HL-60 (cell line): ENCODE measurements around the gene NAALADL2.

Source experiments
- DNase-seq, 2 experiments: peaks; one replicate each; pipeline ENCODE4 v3.0.0-alpha.2; 2010 to 2020; ENCODE audit warnings: low read depth in 1 of 2, low spot score in 1 of 2
- H3K27ac ChIP-seq: fragments of 250-450 bp; sonication (Bioruptor Pico); replicated peaks from 2 replicates; pipeline ENCODE4 v1.5.1; 2020; ENCODE audit warnings: mild to moderate bottlenecking, moderate library complexity
- H3K27me3 ChIP-seq: fragments of 250-450 bp; sonication (Bioruptor Pico); 2 replicates; pipeline ENCODE4 v1.5.1; 2021; ENCODE audit warnings: mild to moderate bottlenecking, moderate library complexity; ENCODE audit not compliant: insufficient read depth, poor library complexity, severe bottlenecking
- H3K4me3 ChIP-seq: replicated peaks from 2 replicates; pipeline ENCODE4 v1.5.1; 2011; ENCODE audit warnings: mild to moderate bottlenecking, control low read depth, low read length; ENCODE audit not compliant: insufficient read depth
- GABPA ChIP-seq: IDR thresholded peaks from 2 replicates; pipeline ENCODE4 v1.6.1; 2012; ENCODE audit warnings: low read depth
- POLR2AphosphoS5 ChIP-seq: IDR thresholded peaks from 2 replicates; pipeline ENCODE4 v1.6.1; 2012; ENCODE audit warnings: low read depth
- REST ChIP-seq: IDR thresholded peaks from 2 replicates; pipeline ENCODE4 v1.6.1; 2012; ENCODE audit warnings: low read depth; ENCODE audit not compliant: insufficient replicate concordance
- SPI1 ChIP-seq: IDR thresholded peaks from 2 replicates; pipeline ENCODE4 v1.6.1; 2012; ENCODE audit warnings: low read depth, mild to moderate bottlenecking, borderline replicate concordance
- TF ChIP-seq, protein P1 (sequence below): IDR thresholded peaks from one replicate; pipeline ENCODE4 v1.5.1; 2011; ENCODE audit warnings: low read length, control low read depth, inconsistent platforms; ENCODE audit not compliant: insufficient read depth

The NAALADL2 gene

DNA sequence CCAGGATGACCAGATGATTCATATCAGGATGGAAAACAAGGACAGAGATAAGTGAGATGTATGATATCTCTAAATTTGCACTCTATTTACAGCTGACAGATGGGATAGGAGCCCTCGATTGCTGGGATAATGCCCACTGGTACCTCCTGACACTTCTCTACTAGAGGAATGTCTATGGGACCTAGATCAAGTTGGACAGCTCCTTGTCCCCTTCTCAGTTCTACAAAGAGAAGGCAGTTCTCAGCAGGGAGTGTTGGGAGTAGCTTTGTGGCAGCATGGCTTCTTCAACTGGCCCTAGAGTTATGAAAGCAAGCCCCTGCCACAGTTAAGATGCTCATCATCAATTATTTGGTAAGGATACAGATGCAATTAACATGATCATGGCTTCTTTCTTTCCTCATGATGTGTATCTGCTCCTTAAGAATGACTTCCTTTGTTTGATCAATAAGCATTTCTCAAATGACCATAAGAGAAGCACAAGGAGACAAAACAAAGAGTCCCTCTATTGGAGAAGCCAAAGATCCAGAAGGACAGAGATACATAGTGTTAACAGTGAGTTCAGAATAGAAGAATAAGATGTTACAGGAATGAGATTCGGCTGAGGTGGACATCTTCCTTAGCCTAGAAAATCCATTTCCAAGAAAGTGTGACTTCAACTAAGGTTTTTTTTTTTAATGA is 481.3 kb downstream of the NAALADL2 start:
- Histone ChIP-seq H3K27ac (no peak overlapping the region), H3K27me3 (no peaks in the 10 kb centered on the region)

DNA sequence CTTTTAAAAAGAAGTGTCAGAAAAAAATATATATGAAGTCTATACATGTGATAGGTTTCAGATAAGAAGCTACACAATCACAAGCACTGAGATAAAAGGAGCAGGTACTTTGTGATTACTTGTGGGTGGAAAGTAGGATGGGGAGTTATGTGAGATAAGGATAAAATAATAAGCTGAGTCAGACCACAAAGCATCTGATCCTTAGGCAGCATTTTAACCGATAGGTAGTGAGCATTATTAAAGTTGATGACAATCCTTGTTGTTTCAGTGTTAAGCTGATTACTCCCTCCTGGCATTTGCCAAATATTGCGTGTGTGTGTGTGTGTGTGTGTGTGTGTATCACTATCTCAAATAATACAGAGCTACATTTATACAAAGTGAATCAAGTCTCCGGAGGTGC is 483.1 kb downstream of the NAALADL2 start:
- Histone ChIP-seq H3K27me3 (no peaks in the 10 kb centered on the region), H3K4me3 (no peak overlapping the region), H3K27ac (no peak overlapping the region)
- no peak for DNase-seq
- TF ChIP-seq SPI1 = no peak
- no peak for TF ChIP-seq REST
- TF ChIP-seq, protein P1, sequence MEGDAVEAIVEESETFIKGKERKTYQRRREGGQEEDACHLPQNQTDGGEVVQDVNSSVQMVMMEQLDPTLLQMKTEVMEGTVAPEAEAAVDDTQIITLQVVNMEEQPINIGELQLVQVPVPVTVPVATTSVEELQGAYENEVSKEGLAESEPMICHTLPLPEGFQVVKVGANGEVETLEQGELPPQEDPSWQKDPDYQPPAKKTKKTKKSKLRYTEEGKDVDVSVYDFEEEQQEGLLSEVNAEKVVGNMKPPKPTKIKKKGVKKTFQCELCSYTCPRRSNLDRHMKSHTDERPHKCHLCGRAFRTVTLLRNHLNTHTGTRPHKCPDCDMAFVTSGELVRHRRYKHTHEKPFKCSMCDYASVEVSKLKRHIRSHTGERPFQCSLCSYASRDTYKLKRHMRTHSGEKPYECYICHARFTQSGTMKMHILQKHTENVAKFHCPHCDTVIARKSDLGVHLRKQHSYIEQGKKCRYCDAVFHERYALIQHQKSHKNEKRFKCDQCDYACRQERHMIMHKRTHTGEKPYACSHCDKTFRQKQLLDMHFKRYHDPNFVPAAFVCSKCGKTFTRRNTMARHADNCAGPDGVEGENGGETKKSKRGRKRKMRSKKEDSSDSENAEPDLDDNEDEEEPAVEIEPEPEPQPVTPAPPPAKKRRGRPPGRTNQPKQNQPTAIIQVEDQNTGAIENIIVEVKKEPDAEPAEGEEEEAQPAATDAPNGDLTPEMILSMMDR = no peak
- TF ChIP-seq GABPA = no peak
- TF ChIP-seq POLR2AphosphoS5 = no peak

More for the DNA sequence above, 481.3 kb downstream of the NAALADL2 start:
- no peak overlapping the region for H3K4me3 ChIP-seq
- no peak for TF ChIP-seq SPI1
- no peak for TF ChIP-seq GABPA
- TF ChIP-seq, protein P1 = no peak
- no peak for TF ChIP-seq POLR2AphosphoS5
- no peak for TF ChIP-seq REST
- DNase-seq = no peak

- H3K27ac ChIP-seq = no peak overlapping the region
- no peak overlapping the region for H3K4me3 ChIP-seq
- no peak for DNase-seq
- no peaks in the 10 kb centered on the region for H3K27me3 ChIP-seq
- TF ChIP-seq GABPA (no peak), REST (no peak), POLR2AphosphoS5 (no peak), SPI1 (no peak)
- TF ChIP-seq, protein P1 = no peak
Observed at GRCh38 chr3:175343946-175344345, 484.8 kb downstream of the NAALADL2 start.
